GF-D8 (cell line): Measurements from ENCODE around the gene HECW1.
A peak's percentile ranks its signal among the peaks of the same experiment; 100 is the strongest.

Experiments
- DNase-seq: peaks from one replicate; lab custom pipeline; 2025; lab: John Stamatoyannopoulos, UW

Gene HECW1

GRCh38 chr7:43437001-43437400 is 324.6 kb downstream of the HECW1 start:
- no peak for DNase-seq

DNA sequence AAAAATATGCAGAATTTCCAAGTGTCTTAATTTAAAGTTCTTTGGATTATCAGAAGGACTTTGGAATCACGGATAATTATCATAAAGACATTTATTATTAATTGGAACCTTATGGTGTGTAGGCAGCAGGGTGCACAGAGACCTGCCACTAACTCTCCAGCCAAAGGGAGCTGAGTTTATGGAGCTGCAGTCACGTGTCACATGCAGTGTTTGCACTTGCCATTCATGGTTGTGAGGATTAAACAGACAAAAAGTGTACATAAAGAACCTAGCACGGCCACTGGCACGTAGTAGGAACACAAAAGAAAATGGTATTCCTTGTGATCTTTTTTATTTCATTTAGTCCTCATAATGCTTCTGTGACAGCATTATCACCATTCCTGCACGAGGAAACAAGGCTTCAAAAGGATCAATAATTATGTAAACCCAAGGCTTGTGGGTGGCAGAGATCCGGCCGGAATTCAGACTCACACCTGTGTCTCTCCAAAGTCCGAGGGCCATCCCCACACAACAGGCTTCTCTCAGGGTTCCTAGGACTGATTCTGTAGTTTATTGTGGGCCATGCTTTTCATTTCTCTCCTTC is 326.5 kb downstream of the HECW1 start:
- no peak for DNase-seq

- peak; percentile 17 for DNase-seq
These were observed 327.4 kb downstream of the HECW1 start for GRCh38 chr7:43439631-43440401.

DNA sequence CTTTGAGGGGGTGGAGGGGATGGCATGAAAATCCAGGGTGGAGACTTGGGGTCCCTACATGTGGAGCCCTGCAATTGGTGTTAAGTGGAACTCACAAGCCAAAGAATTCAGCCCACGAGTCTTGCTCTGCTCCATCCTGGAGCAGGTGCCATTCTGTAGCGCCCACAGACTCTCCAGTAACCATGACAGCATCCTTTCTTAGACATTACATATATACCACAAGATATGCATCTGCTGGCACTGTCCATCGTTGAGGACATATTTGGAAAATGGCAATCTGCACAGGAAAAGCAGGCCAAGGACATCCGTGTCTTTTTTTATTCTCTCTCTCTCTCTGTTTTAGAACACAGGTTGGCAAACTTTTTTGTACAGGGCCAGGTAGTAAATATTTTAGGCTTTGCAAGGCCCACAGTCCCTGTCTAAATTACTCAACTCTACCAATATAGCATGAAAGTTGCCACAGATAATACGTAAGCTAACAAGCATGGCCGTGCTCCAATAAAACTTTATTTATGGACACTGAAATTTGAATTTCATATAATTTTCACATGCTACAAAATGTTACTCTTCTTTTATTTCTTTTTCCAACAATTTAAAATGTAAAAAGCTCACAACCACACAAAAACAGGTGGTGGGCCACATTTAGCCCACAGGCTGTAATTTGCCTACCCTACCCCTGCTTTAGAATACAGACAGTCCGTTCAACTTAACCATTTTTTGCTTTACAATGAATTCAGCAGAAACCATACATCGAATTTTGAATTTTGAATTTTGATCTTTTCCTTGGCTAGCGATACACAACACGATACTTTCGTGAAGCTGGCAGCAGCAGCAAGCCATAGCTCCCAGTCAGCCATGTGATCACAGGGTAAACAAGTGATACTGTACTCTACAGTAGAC is 329.0 kb downstream of the HECW1 start:
- DNase-seq = no peak

GRCh38 chr7:43443381-43443780 is 330.9 kb downstream of the HECW1 start:
- no peak for DNase-seq

DNA sequence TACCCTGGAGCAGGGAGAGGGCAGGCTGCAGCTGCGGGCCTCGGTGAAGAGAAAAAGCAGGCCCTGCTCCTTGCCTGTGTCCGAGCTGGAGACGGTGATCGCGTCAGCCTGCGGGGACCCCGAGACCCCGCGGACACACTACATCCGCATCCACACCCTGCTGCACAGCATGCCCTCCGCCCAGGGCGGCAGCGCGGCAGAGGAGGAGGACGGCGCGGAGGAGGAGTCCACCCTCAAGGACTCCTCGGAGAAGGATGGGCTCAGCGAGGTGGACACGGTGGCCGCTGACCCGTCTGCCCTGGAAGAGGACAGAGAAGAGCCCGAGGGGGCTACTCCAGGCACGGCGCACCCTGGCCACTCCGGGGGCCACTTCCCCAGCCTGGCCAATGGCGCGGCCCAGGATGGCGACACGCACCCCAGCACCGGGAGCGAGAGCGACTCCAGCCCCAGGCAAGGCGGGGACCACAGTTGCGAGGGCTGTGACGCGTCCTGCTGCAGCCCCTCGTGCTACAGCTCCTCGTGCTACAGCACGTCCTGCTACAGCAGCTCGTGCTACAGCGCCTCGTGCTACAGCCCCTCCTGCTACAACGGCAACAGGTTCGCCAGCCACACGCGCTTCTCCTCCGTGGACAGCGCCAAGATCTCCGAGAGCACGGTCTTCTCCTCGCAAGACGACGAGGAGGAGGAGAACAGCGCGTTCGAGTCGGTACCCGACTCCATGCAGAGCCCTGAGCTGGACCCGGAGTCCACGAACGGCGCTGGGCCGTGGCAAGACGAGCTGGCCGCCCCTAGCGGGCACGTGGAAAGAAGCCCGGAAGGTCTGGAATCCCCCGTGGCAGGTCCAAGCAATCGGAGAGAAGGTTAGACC is 332.5 kb downstream of the HECW1 start:
- no peak for DNase-seq

DNA sequence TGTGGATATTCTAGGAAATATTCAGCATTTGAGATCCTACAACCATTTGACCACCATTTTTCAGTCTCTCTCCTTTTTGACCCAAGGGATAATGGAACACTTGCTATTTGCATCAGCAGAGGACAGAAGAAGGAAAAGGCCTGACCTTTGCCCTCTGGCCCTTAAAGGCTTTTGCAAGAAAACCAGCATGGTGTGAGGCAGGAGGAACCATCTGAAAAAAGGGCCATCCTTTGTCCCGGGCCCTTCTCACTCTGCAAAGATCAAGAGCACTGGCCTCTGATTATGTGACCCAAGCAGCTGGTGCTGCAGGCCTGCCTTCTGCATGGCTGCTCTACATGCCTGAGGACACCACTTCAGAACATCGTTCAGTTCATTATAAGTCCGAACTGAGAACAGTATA is 337.1 kb downstream of the HECW1 start:
- DNase-seq = no peak

- no peak for DNase-seq
These were observed 338.4 kb downstream of the HECW1 start for GRCh38 chr7:43450894-43451293.

GRCh38 chr7:43454936-43455518 is 342.6 kb downstream of the HECW1 start:
- DNase-seq = no peak

- no peak for DNase-seq
These were observed 343.8 kb downstream of the HECW1 start for GRCh38 chr7:43456200-43456599.

GRCh38 chr7:43458330-43459018 is 346.0 kb downstream of the HECW1 start:
- no peak for DNase-seq

DNA sequence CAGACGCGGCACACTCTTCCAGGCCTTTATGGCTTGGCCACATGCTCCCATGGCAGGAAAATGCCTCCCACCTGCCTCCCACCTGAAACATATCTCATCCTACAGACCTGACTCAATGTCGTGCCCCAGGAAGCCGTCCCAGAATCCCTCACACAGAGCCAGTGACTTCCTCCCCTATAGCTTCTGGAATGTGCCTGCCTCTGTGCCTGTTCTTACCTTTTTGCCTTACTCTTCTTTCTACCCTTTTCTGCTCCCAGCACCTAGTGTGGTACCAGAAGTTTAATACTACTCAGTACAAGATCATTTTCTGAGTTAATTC is 346.5 kb downstream of the HECW1 start:
- no peak for DNase-seq

DNA sequence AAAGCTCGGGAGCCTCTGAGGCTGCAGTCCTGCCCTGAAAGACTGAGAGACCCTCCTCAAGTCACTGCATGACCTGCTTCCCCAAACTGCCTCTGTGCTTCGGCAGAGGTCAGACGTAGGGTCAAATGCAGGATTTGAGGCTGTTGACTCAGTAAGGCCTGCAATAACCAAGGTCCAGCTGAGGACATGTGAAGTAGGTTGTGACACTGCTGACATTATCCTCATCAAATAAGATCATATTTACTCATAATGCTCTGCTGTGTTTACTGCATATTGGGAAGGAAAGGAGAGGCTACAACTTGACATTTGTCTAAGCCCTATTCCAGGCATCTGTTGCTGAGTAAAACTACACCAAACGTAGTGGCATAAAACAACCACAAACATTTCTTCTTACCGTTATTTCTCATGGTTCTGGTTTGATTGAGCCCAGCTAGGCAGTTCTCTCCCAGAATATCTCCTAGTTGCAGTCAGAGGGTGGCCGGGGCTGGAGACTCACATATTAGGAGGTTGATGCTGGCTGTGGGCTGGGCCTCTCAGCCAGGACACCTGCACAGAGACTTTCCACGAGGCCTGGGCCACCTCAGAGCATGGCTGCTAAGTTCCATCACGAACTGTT is 348.4 kb downstream of the HECW1 start:
- DNase-seq = no peak

DNA sequence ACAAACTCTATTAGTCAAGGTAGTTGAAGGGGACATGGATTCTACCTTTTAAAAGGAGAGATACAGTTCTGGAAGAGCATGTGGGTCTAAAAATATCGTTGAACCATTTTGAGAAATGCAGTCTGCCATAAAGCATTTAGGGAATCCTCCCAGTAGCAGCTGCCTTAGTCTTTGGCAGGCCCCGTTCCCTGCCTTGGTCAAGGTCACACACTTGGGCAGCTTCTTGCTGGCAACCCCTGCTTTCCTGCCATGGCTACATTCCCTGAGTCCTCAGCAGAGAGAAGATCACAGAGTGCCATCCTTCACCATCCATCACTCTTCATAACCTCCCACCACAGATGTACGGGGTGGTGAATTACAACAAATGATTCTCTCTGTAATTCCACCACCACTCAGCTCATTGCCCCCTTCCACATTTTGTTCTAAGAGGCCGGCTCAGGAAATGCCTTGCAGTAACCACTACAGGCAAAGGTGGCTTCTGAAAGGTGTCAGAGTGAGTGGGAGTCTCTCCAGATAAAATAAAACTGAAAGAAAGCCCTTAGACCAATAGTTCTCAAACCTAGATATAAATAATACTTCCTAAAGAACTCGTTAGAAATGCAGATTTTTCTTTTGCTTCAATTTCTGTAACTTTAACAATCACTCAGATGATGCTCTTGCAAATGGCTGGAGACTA is 349.0 kb downstream of the HECW1 start:
- no peak for DNase-seq

DNA sequence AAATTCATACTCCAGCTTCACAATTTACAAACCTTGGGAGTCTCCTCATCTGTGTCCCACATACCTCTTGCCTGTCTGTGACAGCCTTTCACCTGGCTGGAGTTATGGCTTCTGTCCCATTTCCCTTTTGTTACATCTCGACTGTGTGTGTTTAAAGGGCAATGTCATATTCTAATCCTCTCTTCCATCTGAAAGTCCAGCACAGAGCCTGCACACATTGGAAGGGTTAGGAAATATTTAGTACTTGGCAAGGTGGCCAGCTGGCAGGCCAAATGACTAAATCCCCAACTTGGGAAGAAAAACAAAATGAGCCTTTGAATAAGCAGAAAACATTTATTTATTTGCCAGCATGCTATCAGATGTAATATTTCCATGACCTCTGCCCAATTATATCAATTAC is 350.4 kb downstream of the HECW1 start:
- DNase-seq = no peak

DNA sequence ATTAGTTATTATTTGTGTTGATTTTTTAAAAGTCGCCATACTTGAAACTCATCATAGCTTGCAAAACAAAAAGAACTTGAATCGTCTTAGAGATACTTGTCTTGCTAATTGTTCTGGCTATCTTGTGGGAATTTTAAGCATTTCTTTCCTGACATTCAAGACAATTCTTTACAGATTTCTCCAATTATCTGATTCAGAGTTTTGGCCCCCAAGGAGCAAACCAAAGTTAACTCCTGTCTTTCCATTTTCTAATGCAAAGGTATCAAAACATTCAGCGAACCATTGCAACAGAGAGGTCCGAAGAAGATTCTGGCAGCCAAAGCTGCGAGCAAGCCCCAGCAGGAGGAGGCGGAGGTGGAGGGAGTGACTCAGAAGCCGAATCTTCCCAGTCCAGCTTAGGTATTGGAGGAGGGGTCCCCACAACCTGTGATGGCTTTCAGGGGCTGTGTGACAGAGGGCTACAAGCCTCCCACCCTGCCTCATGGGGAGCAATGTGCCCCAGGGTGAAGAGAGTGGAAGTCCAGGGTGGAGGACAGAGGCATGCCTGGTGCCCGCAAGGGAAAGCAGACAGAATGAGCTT is 351.0 kb downstream of the HECW1 start:
- DNase-seq = no peak

GRCh38 chr7:43465581-43466554 is 353.4 kb downstream of the HECW1 start:
- DNase-seq = no peak

- DNase-seq = no peak
These were observed 355.0 kb downstream of the HECW1 start for GRCh38 chr7:43467406-43467805.
